Neural cell (in vitro differentiated cells): ENCODE data around the gene SMAP2. TPM values are rescaled to one million over a fixed set of nuclear protein-coding genes. Genes with fewer than 3 reads are reported as not detected.

ENCODE experiments used
- H2AFZ ChIP-seq: fragments of 200-600, 300-800 bp; sonication (generic), shearing (Covaris generic); 2 replicates; pipeline ENCODE4 v1.6.0; 2014; ENCODE audit warnings: low read depth, mild to moderate bottlenecking, antibody characterized with exemption, low read length, moderate library complexity
- H3F3A ChIP-seq: fragments of 200-600 bp; shearing (Covaris generic); 2 replicates; pipeline ENCODE4 v1.6.1; 2016; ENCODE audit warnings: mild to moderate bottlenecking, moderate library complexity, mixed read lengths, antibody characterized with exemption, low read length; ENCODE audit not compliant: insufficient read depth, poor library complexity, severe bottlenecking
- H3K27ac ChIP-seq: fragments of 200-600, 300-800 bp; sonication (generic), shearing (Covaris generic); 2 replicates; pipeline ENCODE4 v1.5.1; 2014; ENCODE audit warnings: mild to moderate bottlenecking, low read length, moderate library complexity
- H3K27me3 ChIP-seq: fragments of 300-800, 200-600 bp; sonication (generic), shearing (Covaris generic); 2 replicates; pipeline ENCODE4 v1.6.0; 2014; ENCODE audit warnings: mild to moderate bottlenecking, low read depth, low read length, moderate library complexity; ENCODE audit not compliant: insufficient read depth
- H3K36me3 ChIP-seq: fragments of 300-800, 200-600 bp; sonication (generic), shearing (Covaris generic); 2 replicates; pipeline ENCODE4 v1.5.1; 2014; ENCODE audit warnings: mild to moderate bottlenecking, antibody characterized with exemption, low read length, moderate library complexity; ENCODE audit not compliant: insufficient read depth
- H3K4me2 ChIP-seq: fragments of 300-800, 200-600 bp; sonication (generic), shearing (Covaris generic); 2 replicates; pipeline ENCODE4 v1.6.0; 2014; ENCODE audit warnings: mild to moderate bottlenecking, low read length
- H3K4me3 ChIP-seq: fragments of 300-800, 200-600 bp; sonication (generic), shearing (Covaris generic); 2 replicates; pipeline ENCODE4 v1.5.1; 2014; ENCODE audit warnings: mild to moderate bottlenecking, low read length, moderate library complexity
- H3K79me2 ChIP-seq: fragments of 200-600 bp; shearing (Covaris generic); replicated peaks from 2 replicates; pipeline ENCODE4 v1.6.0; 2014; ENCODE audit warnings: mild to moderate bottlenecking, low read length, moderate library complexity; ENCODE audit not compliant: insufficient read depth
- H3K9ac ChIP-seq: fragments of 300-800, 200-600 bp; sonication (generic), shearing (Covaris generic); 2 replicates; pipeline ENCODE4 v1.6.1; 2016; ENCODE audit warnings: mild to moderate bottlenecking, low read length, mixed read lengths
- H3K9me2 ChIP-seq: fragments of 200-600 bp; shearing (Covaris generic); 2 replicates; pipeline ENCODE4 v1.6.1; 2016; ENCODE audit warnings: mild to moderate bottlenecking, low read length, mixed read lengths; ENCODE audit not compliant: insufficient read depth
- H3K9me3 ChIP-seq: fragments of 200-600, 300-800 bp; sonication (generic), shearing (Covaris generic); 2 replicates; pipeline ENCODE4 v1.6.1; 2016; ENCODE audit warnings: mild to moderate bottlenecking, mixed run types, low read length, moderate library complexity, mixed read lengths
- H4K20me1 ChIP-seq: fragments of 200-600 bp; shearing (Covaris generic); 2 replicates; pipeline ENCODE4 v1.6.1; 2016; ENCODE audit warnings: mild to moderate bottlenecking, mixed run types; ENCODE audit not compliant: insufficient read depth
- CTCF ChIP-seq: fragments of 450-650 bp; IDR thresholded peaks from 2 replicates; pipeline ENCODE4 v1.5.1; 2014; ENCODE audit warnings: antibody characterized with exemption, mild to moderate bottlenecking, moderate library complexity; ENCODE audit not compliant: poor library complexity, severe bottlenecking
- EP300 ChIP-seq: fragments of 450-650 bp; conservative IDR thresholded peaks from 2 replicates; pipeline ENCODE4 v1.6.1; 2014; ENCODE audit warnings: antibody characterized with exemption, mild to moderate bottlenecking, moderate library complexity; ENCODE audit not compliant: poor library complexity, severe bottlenecking
- EZH2 ChIP-seq: fragments of 200-600, 300-800 bp; shearing (Covaris generic), sonication (generic); IDR thresholded peaks from 2 replicates; pipeline ENCODE4 v1.6.1; 2014; ENCODE audit warnings: antibody characterized with exemption, low read length, borderline replicate concordance, mild to moderate bottlenecking; ENCODE audit not compliant: insufficient read depth, poor library complexity, severe bottlenecking
- MXI1 ChIP-seq: fragments of 450-650 bp; conservative IDR thresholded peaks from 2 replicates; pipeline ENCODE4 v1.6.1; 2014; ENCODE audit warnings: antibody characterized with exemption, mild to moderate bottlenecking; ENCODE audit not compliant: poor library complexity, severe bottlenecking
- POLR2AphosphoS5 ChIP-seq: IDR thresholded peaks from 2 replicates; pipeline ENCODE4 v1.6.1; 2012
- RAD21 ChIP-seq: fragments of 450-650 bp; conservative IDR thresholded peaks from 2 replicates; pipeline ENCODE4 v1.6.1; 2014; ENCODE audit warnings: antibody characterized with exemption, mild to moderate bottlenecking, moderate library complexity
- REST ChIP-seq: IDR thresholded peaks from 2 replicates; pipeline ENCODE4 v1.6.1; 2012; ENCODE audit warnings: borderline replicate concordance
- SMC3 ChIP-seq: fragments of 450-650 bp; conservative IDR thresholded peaks from 2 replicates; pipeline ENCODE4 v1.6.1; 2014; ENCODE audit warnings: antibody characterized with exemption, mild to moderate bottlenecking, moderate library complexity; ENCODE audit not compliant: poor library complexity
- TAF1 ChIP-seq: IDR thresholded peaks from 2 replicates; pipeline ENCODE4 v1.6.1; 2012; ENCODE audit warnings: low read depth
- polyA plus RNA-seq: library from polyadenylated mRNA; depleted of rRNA; stranded (reverse); fragments of >200 nt; gene quantifications from 2 replicates; pipeline ENCODE4 v1.2.3, GENCODE V29; 2014

SMAP2 gene
- polyA plus RNA-seq, 1 donor from 2014 or later: 46.8 TPM

GRCh38 chr1:40389322-40389803 is 15.8 kb downstream of the SMAP2 start:
- H3F3A ChIP-seq: no peaks in the 10 kb centered on the region
- H3K36me3 ChIP-seq: no peaks in the 10 kb centered on the region
- no peak overlapping the region for H3K4me3 ChIP-seq
- H3K9me2 ChIP-seq: no peaks in the 10 kb centered on the region
- no peak overlapping the region for H3K27ac ChIP-seq
- H4K20me1 ChIP-seq: no peaks in the 10 kb centered on the region
- H3K9me3 ChIP-seq: no peaks in the 10 kb centered on the region
- no peak overlapping the region for H3K9ac ChIP-seq
- H3K27me3 ChIP-seq: no peaks in the 10 kb centered on the region
- no peak overlapping the region for H3K4me2 ChIP-seq
- no peak for TF ChIP-seq TAF1
- TF ChIP-seq POLR2AphosphoS5: no peak
- TF ChIP-seq CTCF: no peak
- TF ChIP-seq REST: no peak
- no peak for TF ChIP-seq MXI1
- no peak for TF ChIP-seq EP300
- no peak for TF ChIP-seq EZH2
- TF ChIP-seq RAD21: no peak
- no peak for TF ChIP-seq SMC3
- no peaks in the 10 kb centered on the region for H3K79me2 ChIP-seq
- H2AFZ ChIP-seq: no peak overlapping the region

GRCh38 chr1:40389871-40390560 is 16.5 kb downstream of the SMAP2 start:
- Histone ChIP-seq H3K27ac (no peak overlapping the region), H3K9me2 (no peaks in the 10 kb centered on the region), H2AFZ (no peak overlapping the region), H3K4me3 (no peak overlapping the region), H3K27me3 (no peaks in the 10 kb centered on the region), H3F3A (no peaks in the 10 kb centered on the region), H3K36me3 (no peaks in the 10 kb centered on the region), H3K9ac (no peak overlapping the region), H3K79me2 (no peaks in the 10 kb centered on the region), H3K4me2 (no peak overlapping the region), H3K9me3 (no peaks in the 10 kb centered on the region), H4K20me1 (no peaks in the 10 kb centered on the region)
- TF ChIP-seq EZH2 (no peak), EP300 (no peak), SMC3 (no peak), RAD21 (no peak), MXI1 (no peak), CTCF (no peak), POLR2AphosphoS5 (no peak), TAF1 (no peak), REST (no peak)
